ENCODE results near the gene MYO5A.

DNA sequence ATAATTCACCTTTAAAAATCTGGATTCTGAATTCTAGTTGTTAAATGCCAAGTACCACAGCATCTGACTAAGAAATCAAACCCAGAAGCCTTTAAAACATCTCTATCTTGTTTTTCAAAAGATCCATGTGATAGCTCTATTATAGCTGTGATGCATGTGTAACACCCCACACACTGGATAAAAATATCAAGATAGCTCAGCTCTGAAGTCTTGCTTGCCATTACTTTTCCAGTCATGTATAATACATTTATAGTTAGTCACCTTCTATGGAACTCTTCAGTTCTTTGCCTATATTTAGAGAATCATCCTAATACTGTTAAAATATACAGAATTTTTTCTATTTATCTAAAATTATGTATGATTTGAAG lies 28.6 kb upstream of the MYO5A start:
- TF ChIP-seq, protein P1, sequence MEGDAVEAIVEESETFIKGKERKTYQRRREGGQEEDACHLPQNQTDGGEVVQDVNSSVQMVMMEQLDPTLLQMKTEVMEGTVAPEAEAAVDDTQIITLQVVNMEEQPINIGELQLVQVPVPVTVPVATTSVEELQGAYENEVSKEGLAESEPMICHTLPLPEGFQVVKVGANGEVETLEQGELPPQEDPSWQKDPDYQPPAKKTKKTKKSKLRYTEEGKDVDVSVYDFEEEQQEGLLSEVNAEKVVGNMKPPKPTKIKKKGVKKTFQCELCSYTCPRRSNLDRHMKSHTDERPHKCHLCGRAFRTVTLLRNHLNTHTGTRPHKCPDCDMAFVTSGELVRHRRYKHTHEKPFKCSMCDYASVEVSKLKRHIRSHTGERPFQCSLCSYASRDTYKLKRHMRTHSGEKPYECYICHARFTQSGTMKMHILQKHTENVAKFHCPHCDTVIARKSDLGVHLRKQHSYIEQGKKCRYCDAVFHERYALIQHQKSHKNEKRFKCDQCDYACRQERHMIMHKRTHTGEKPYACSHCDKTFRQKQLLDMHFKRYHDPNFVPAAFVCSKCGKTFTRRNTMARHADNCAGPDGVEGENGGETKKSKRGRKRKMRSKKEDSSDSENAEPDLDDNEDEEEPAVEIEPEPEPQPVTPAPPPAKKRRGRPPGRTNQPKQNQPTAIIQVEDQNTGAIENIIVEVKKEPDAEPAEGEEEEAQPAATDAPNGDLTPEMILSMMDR (IDR thresholded peaks at IDR 0.05) = no peak
- TF ChIP-seq ZNF138 (CRISPR knock-in tag; conservative IDR thresholded peaks at IDR 0.05) (no peak), FOXP1 (CRISPR knock-in tag; IDR thresholded peaks at IDR 0.05; ENCODE audit: borderline replicate concordance) (no peak), CREM (CRISPR knock-in tag; IDR thresholded peaks at IDR 0.05) (no peak)
